ENCODE results near the gene RUFY1.
"Not testable (repeated sequence)": the region's sequence is repeated elsewhere in the genome, so short reads cannot be mapped to it uniquely, and the experiment has no call there.

DNA sequence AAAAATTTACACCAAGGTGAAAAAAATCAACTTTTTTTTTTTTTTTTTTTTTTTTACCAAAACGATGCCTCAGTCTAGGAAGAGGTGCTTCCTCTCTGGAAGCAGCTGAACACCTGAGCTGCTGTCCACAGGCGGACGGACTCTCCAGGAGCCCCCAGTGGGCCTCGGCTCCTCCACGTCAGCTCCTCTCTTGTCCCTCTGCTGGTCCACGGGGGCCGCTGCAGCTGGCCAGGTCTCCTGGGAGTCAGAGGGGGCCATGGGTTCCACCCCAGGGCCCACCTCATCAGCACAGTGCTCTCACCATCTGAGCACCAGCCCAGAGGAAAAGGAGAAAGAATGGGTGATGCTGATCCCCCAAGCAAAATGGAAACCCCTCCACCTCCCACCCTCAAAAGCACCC, 32.6 kb upstream of the RUFY1 start:
- not testable (repeated sequence) for TF ChIP-seq CTCF (IDR thresholded peaks at IDR 0.05); POLR2A (IDR thresholded peaks at IDR 0.05); EP300 (IDR thresholded peaks at IDR 0.05; ENCODE audit: low read depth)

Measured in transverse colon (tissue), 3 donors.